Measurements from ENCODE around the gene ZFHX3.

The ZFHX3 gene

DNA sequence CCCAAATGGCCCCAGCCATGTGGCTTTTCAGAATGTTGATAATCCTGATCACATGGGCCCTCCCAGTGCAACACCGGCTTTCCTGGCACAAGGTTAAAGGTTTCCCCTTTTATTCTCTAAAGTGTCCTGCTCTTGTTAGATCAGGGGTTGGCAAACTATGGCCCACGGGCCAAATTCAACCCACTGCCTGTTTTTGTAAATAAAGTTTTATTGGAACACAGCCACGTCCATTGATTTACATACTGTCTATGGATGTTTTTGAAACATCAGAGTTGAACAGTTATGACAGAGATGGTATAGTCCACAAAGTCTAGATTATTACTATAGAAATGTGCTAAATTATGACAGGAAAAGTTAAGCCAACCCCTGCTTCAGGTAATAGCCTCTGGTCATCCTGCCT lies 157.3 kb downstream of the ZFHX3 start:
- TF ChIP-seq, protein P1, sequence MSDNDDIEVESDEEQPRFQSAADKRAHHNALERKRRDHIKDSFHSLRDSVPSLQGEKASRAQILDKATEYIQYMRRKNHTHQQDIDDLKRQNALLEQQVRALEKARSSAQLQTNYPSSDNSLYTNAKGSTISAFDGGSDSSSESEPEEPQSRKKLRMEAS (IDR thresholded peaks at IDR 0.05), result no peak
- no peak for TF ChIP-seq EGR1 (IDR thresholded peaks at IDR 0.05)
- no peak for TF ChIP-seq NFIC (IDR thresholded peaks at IDR 0.05)
- no peak for TF ChIP-seq RAD21 (IDR thresholded peaks at IDR 0.05; ENCODE audit: low read depth)
- TF ChIP-seq TAF1 (IDR thresholded peaks at IDR 0.05; ENCODE audit: low read depth), result no peak
- TF ChIP-seq ZBTB7A (IDR thresholded peaks at IDR 0.05; ENCODE audit: low read depth), result no peak
- no peak for TF ChIP-seq TEAD4 (IDR thresholded peaks at IDR 0.05)

DNA sequence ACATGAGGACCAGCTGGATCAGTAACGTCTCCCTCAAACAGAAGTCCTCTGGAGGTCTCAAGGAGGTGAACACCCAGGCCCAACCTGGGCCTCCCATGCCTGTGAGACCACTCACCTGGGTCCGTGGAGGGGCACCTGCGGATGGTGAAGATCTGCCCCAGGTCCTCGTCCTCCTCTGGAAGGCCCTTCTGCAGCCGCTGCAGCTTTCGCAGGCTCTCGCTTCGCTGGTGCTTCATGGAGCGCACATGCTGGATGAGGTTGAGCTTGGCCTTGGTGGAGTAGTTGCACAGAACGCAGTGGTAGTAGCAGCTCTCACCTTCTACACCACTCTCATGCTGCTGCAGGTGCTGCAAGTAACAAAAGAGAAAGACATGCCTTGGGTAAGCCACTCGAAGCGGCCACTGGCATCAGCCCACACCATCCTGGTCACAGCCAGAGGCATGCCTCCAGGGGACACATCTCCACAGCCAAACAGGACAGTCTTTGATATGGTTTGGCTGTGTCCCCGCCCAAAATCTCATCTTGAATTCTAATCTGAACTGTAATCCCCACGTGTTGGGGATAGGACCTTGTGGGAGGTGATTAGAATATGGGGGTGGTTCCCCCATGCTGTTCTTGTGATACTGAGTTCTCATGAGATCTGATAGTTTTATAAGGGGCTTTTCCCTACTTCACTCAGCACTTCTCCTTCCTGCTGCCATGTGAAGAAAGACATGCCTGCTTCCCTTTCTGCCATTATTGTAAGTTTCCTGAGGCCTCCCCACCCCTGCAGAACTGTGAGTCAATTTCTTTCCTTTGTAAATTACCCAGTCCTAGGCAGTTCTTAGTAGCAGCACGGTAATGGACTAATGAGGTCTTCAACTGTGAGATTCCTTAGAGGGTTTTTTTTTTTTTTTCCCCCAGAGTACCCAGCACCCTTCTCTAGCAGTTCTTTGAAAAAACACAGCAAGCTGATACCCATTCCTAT lies 158.0 kb downstream of the ZFHX3 start:
- TF ChIP-seq CREB1 (IDR thresholded peaks at IDR 0.05; ENCODE audit: low read depth), result no peak
- TF ChIP-seq FOXM1 (IDR thresholded peaks at IDR 0.05; ENCODE audit: borderline replicate concordance, low read depth), result no peak
- TF ChIP-seq, protein P2, sequence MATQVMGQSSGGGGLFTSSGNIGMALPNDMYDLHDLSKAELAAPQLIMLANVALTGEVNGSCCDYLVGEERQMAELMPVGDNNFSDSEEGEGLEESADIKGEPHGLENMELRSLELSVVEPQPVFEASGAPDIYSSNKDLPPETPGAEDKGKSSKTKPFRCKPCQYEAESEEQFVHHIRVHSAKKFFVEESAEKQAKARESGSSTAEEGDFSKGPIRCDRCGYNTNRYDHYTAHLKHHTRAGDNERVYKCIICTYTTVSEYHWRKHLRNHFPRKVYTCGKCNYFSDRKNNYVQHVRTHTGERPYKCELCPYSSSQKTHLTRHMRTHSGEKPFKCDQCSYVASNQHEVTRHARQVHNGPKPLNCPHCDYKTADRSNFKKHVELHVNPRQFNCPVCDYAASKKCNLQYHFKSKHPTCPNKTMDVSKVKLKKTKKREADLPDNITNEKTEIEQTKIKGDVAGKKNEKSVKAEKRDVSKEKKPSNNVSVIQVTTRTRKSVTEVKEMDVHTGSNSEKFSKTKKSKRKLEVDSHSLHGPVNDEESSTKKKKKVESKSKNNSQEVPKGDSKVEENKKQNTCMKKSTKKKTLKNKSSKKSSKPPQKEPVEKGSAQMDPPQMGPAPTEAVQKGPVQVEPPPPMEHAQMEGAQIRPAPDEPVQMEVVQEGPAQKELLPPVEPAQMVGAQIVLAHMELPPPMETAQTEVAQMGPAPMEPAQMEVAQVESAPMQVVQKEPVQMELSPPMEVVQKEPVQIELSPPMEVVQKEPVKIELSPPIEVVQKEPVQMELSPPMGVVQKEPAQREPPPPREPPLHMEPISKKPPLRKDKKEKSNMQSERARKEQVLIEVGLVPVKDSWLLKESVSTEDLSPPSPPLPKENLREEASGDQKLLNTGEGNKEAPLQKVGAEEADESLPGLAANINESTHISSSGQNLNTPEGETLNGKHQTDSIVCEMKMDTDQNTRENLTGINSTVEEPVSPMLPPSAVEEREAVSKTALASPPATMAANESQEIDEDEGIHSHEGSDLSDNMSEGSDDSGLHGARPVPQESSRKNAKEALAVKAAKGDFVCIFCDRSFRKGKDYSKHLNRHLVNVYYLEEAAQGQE (IDR thresholded peaks at IDR 0.05; ENCODE audit: low read depth), result no peak
- TF ChIP-seq EGR1 (IDR thresholded peaks at IDR 0.05), result no peak
- no peak for TF ChIP-seq YY1 (IDR thresholded peaks at IDR 0.05; ENCODE audit: low read depth)
- TF ChIP-seq, protein P3, sequence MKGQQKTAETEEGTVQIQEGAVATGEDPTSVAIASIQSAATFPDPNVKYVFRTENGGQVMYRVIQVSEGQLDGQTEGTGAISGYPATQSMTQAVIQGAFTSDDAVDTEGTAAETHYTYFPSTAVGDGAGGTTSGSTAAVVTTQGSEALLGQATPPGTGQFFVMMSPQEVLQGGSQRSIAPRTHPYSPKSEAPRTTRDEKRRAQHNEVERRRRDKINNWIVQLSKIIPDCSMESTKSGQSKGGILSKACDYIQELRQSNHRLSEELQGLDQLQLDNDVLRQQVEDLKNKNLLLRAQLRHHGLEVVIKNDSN (IDR thresholded peaks at IDR 0.05), result no peak
- TF ChIP-seq EP300 (IDR thresholded peaks at IDR 0.05; ENCODE audit: borderline replicate concordance), result no peak
- no peak for TF ChIP-seq TCF12 (IDR thresholded peaks at IDR 0.05; ENCODE audit: low read depth)
- TF ChIP-seq CEBPB (IDR thresholded peaks at IDR 0.05), result no peak
- no peak for TF ChIP-seq NFIC (IDR thresholded peaks at IDR 0.05)
- TF ChIP-seq TAF1 (IDR thresholded peaks at IDR 0.05; ENCODE audit: low read depth), result no peak
- TF ChIP-seq RAD21 (IDR thresholded peaks at IDR 0.05; ENCODE audit: low read depth), result no peak
- TF ChIP-seq ZBTB7A (IDR thresholded peaks at IDR 0.05; ENCODE audit: low read depth), result no peak
- no peak for TF ChIP-seq TEAD4 (IDR thresholded peaks at IDR 0.05)
- TF ChIP-seq, protein P1 (IDR thresholded peaks at IDR 0.05), result no peak

DNA sequence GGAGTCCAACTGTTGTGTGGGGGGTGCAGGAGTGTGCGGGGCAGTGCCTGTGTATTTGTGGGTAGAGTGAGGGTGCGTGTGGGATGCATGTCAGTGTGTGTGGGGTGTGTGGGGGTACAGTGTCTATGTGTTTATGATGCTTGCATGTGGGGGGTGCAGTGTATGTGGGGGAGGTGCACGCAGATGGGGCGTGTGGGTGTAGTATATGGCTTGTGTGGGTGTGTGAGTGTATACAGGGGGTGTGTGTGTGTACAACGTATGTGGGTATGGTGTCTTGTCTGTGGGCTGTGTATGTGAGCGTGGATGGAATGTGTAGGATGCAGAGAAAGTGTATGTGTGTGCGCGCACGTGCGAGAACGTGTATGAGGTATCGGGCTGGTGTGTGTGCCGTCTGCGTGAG lies 160.4 kb downstream of the ZFHX3 start:
- TF ChIP-seq EP300 (IDR thresholded peaks at IDR 0.05; ENCODE audit: borderline replicate concordance), result no peak
- no peak for TF ChIP-seq TEAD4 (IDR thresholded peaks at IDR 0.05)
- TF ChIP-seq, protein P3 (IDR thresholded peaks at IDR 0.05), result no peak
- TF ChIP-seq RAD21 (IDR thresholded peaks at IDR 0.05; ENCODE audit: low read depth), result no peak
- TF ChIP-seq, protein P2 (IDR thresholded peaks at IDR 0.05; ENCODE audit: low read depth), result no peak
- no peak for TF ChIP-seq ZBTB7A (IDR thresholded peaks at IDR 0.05; ENCODE audit: low read depth)
- TF ChIP-seq YY1 (IDR thresholded peaks at IDR 0.05; ENCODE audit: low read depth), result no peak
- TF ChIP-seq TAF1 (IDR thresholded peaks at IDR 0.05; ENCODE audit: low read depth), result no peak
- TF ChIP-seq, protein P1 (IDR thresholded peaks at IDR 0.05), result no peak
- no peak for TF ChIP-seq FOXM1 (IDR thresholded peaks at IDR 0.05; ENCODE audit: borderline replicate concordance, low read depth)
- no peak for TF ChIP-seq TCF12 (IDR thresholded peaks at IDR 0.05; ENCODE audit: low read depth)
- no peak for TF ChIP-seq CREB1 (IDR thresholded peaks at IDR 0.05; ENCODE audit: low read depth)
- TF ChIP-seq CEBPB (IDR thresholded peaks at IDR 0.05), result no peak
- no peak for TF ChIP-seq NFIC (IDR thresholded peaks at IDR 0.05)
- TF ChIP-seq EGR1 (IDR thresholded peaks at IDR 0.05), result no peak

DNA sequence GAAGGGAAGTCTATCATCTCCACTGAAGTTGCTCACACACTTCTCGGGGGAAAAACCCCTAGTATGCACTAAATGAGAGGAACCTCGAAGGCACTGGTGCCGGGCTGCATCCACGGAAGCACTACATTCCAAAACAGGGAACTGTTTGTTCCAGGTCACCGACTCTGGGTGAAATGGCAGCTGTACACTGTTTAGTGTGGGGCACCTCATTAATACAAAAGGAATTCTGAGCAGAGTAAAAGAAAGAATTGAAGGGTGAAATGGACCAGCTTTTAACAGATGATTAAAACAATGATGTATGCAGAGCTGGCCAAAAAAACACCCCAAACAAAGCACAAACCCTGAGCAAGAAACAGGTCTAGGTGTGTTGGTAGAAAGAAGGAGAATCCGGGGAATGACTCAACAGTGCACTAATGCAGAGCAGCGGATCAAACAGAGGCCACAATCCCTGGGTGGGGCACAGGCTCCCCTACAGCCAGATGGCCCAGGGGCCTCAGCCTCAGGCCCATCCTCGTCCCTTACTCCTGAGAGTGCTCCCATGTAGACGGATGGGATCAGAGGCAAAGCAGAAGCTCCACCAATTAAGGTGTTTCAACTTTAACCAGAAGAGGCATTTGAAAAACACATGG lies 161.5 kb downstream of the ZFHX3 start:
- TF ChIP-seq TCF12 (IDR thresholded peaks at IDR 0.05; ENCODE audit: low read depth) (no peak), ZBTB7A (IDR thresholded peaks at IDR 0.05; ENCODE audit: low read depth) (no peak), EP300 (IDR thresholded peaks at IDR 0.05; ENCODE audit: borderline replicate concordance) (no peak), CEBPB (IDR thresholded peaks at IDR 0.05) (no peak), TAF1 (IDR thresholded peaks at IDR 0.05; ENCODE audit: low read depth) (no peak), FOXM1 (IDR thresholded peaks at IDR 0.05; ENCODE audit: borderline replicate concordance, low read depth) (no peak), TEAD4 (IDR thresholded peaks at IDR 0.05) (no peak), RAD21 (IDR thresholded peaks at IDR 0.05; ENCODE audit: low read depth) (no peak), CREB1 (IDR thresholded peaks at IDR 0.05; ENCODE audit: low read depth) (no peak)
- TF ChIP-seq, protein P2 (IDR thresholded peaks at IDR 0.05; ENCODE audit: low read depth), result no peak
- TF ChIP-seq, protein P3 (IDR thresholded peaks at IDR 0.05), result no peak
